ENCODE results near the gene MED17.

MED17 gene

DNA sequence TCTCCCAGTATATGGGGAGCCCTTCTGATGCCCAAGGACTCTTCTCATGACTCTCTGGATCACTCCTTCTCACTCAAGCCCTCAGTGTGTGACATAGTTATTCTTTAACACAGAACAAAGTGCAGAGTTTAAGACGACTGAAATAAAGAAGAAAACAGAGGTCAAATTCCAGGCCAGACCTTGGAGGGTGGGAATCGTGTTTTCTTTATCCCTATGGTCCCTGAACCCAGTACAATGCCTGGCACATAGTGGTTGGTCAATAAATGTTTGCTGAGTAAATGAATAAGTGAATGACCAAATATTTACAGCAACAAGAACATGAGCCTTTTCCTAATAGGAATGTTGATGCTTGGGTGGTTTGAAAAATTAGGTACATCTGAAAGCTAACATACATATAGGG lies 37.5 kb downstream of the MED17 start:
- TF ChIP-seq, protein P1, sequence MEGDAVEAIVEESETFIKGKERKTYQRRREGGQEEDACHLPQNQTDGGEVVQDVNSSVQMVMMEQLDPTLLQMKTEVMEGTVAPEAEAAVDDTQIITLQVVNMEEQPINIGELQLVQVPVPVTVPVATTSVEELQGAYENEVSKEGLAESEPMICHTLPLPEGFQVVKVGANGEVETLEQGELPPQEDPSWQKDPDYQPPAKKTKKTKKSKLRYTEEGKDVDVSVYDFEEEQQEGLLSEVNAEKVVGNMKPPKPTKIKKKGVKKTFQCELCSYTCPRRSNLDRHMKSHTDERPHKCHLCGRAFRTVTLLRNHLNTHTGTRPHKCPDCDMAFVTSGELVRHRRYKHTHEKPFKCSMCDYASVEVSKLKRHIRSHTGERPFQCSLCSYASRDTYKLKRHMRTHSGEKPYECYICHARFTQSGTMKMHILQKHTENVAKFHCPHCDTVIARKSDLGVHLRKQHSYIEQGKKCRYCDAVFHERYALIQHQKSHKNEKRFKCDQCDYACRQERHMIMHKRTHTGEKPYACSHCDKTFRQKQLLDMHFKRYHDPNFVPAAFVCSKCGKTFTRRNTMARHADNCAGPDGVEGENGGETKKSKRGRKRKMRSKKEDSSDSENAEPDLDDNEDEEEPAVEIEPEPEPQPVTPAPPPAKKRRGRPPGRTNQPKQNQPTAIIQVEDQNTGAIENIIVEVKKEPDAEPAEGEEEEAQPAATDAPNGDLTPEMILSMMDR (IDR thresholded peaks at IDR 0.05; ENCODE audit: insufficient read depth, low read length, poor library complexity, severe bottlenecking): no peak
- no peaks in the 10 kb centered on the region for H3K27me3 ChIP-seq (replicated peaks; ENCODE audit: control insufficient read depth, insufficient read depth, low read length)
- H3K4me3 ChIP-seq (replicated peaks; ENCODE audit: low read depth, low read length): no peak overlapping the region
- DNase-seq (ENCODE audit: extremely low read depth, insufficient read length): no peak
- no peaks in the 10 kb centered on the region for H3K36me3 ChIP-seq (ENCODE audit: control insufficient read depth, insufficient read depth, low read length)

DNA sequence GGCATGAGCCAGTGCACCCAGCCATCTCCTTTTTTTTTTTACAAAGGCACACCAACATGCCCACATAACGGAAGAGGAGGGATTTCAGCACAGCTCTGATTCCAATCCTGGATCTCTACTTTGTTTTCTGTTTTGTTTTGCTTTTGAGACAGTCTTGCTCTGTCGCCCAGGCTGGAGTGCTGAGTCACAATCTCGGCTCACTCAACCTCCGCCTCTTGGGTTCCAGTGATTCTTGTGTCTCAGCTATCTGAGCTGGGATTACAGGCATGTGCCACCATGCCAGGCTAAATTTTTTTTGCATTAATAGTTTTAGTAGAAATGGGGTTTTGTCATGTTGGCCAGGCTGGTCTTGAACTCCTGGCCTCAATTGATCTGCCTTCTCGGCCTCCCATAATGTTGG lies 38.3 kb downstream of the MED17 start:
- no peak overlapping the region for H3K4me3 ChIP-seq (replicated peaks; ENCODE audit: low read depth, low read length)
- TF ChIP-seq, protein P1 (IDR thresholded peaks at IDR 0.05; ENCODE audit: insufficient read depth, low read length, poor library complexity, severe bottlenecking): no peak
- no peak for DNase-seq (ENCODE audit: extremely low read depth, insufficient read length)

DNA sequence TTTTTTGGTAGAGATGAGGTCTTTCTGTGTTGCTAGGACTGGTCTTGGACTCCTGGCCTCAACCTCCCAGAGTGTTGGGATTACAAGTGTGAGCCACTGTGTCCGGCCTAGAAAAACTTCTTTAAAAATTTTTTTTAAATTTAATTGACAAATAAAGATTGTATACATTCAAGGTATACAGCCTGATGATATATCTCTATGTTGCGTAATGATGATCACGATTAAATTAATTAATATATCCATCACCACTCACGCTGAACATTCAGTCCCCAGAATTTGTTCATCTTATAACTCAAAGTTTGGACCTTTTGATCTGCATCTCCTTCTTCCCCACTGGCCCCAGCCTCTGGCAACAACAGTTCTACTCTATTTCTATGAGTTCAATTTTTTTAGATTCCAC lies 39.1 kb downstream of the MED17 start:
- no peak for DNase-seq (ENCODE audit: extremely low read depth, insufficient read length)
- no peak overlapping the region for H3K4me3 ChIP-seq (replicated peaks; ENCODE audit: low read depth, low read length)
- H3K36me3 ChIP-seq (ENCODE audit: control insufficient read depth, insufficient read depth, low read length): no peaks in the 10 kb centered on the region
- TF ChIP-seq, protein P1 (IDR thresholded peaks at IDR 0.05; ENCODE audit: insufficient read depth, low read length, poor library complexity, severe bottlenecking): no peak
- H3K27me3 ChIP-seq (replicated peaks; ENCODE audit: control insufficient read depth, insufficient read depth, low read length): no peaks in the 10 kb centered on the region

More for the DNA sequence above, 38.3 kb downstream of the MED17 start:
- no peaks in the 10 kb centered on the region for H3K36me3 ChIP-seq (ENCODE audit: control insufficient read depth, insufficient read depth, low read length)
- H3K27me3 ChIP-seq (replicated peaks; ENCODE audit: control insufficient read depth, insufficient read depth, low read length): no peaks in the 10 kb centered on the region

GRCh38 chr11:93827363-93827762 lies 43.3 kb downstream of the MED17 start:
- H3K36me3 ChIP-seq (ENCODE audit: control insufficient read depth, insufficient read depth, low read length): no peaks in the 10 kb centered on the region
- H3K4me3 ChIP-seq (replicated peaks; ENCODE audit: low read depth, low read length): no peak overlapping the region
- H3K27me3 ChIP-seq (replicated peaks; ENCODE audit: control insufficient read depth, insufficient read depth, low read length): no peaks in the 10 kb centered on the region
- no peak for DNase-seq (ENCODE audit: extremely low read depth, insufficient read length)
- TF ChIP-seq, protein P1 (IDR thresholded peaks at IDR 0.05; ENCODE audit: insufficient read depth, low read length, poor library complexity, severe bottlenecking): no peak

- no peaks in the 10 kb centered on the region for H3K27me3 ChIP-seq (replicated peaks; ENCODE audit: control insufficient read depth, insufficient read depth, low read length)
- no peak for DNase-seq (ENCODE audit: extremely low read depth, insufficient read length)
- H3K4me3 ChIP-seq (replicated peaks; ENCODE audit: low read depth, low read length): no peak overlapping the region
- TF ChIP-seq, protein P1 (IDR thresholded peaks at IDR 0.05; ENCODE audit: insufficient read depth, low read length, poor library complexity, severe bottlenecking): no peak
- H3K36me3 ChIP-seq (ENCODE audit: control insufficient read depth, insufficient read depth, low read length): no peaks in the 10 kb centered on the region
Observed at GRCh38 chr11:93829598-93829997, 45.5 kb downstream of the MED17 start.

All from GM06990 (cell line).